Sigmoid colon (tissue), 7 donors: ENCODE results near the gene CYP26B1. TPM values are rescaled to one million over a fixed set of nuclear protein-coding genes. Genes with fewer than 3 reads are reported as not detected.

Experiments used
- DNase-seq: peaks from one replicate; pipeline ENCODE4 v3.0.0-alpha.2; 2019
- H3K27ac ChIP-seq, 4 donors: fragments of 200-600 bp; sonication (generic); one replicate each; pipeline ENCODE4 v1.5.1; 2016 to 2019; ENCODE audit warnings: mild to moderate bottlenecking in 1 of 4
- H3K27me3 ChIP-seq, 3 donors: fragments of 200-600 bp; sonication (generic); one replicate each; pipeline ENCODE4 v1.5.1; 2019; ENCODE audit warnings: mild to moderate bottlenecking in 1 of 3
- H3K36me3 ChIP-seq, 4 donors: fragments of 200-600 bp; sonication (generic); one replicate each; pipeline ENCODE4 v1.5.1; 2016 to 2019
- H3K4me1 ChIP-seq, 4 donors: fragments of 200-600 bp; sonication (generic); one replicate each; pipeline ENCODE4 v1.5.1; 2017 to 2019
- H3K4me3 ChIP-seq, 4 donors: fragments of 200-600 bp; sonication (generic); one replicate each; pipeline ENCODE4 v1.5.1; 2017 to 2019; ENCODE audit warnings: mild to moderate bottlenecking in 2 of 4, moderate library complexity in 1 of 4
- H3K9me3 ChIP-seq, 4 donors: fragments of 200-600 bp in 3 of 4; sonication (generic) in 3 of 4; one replicate each; pipeline versions ENCODE4 v1.5.1 to v1.6.1; 2013 to 2019
- CTCF ChIP-seq, 4 experiments: fragments of 450-650 bp in 3 of 4; fragments of 200-600 bp in 1 of 4; IDR thresholded peaks; one replicate each; pipeline ENCODE4 v1.5.1; 2016 to 2019; ENCODE audit warnings: antibody characterized with exemption in 4 of 4, mild to moderate bottlenecking in 3 of 4, moderate library complexity in 2 of 4
- EP300 ChIP-seq, 4 donors: sonication (generic); formaldehyde crosslinking; IDR thresholded peaks; one replicate each; pipeline ENCODE4 v1.6.1; 2017; ENCODE audit warnings: antibody characterized with exemption in 4 of 4
- POLR2A ChIP-seq, 2 donors: fragments of 450-650 bp; IDR thresholded peaks; one replicate each; pipeline ENCODE4 v1.6.1; 2016; ENCODE audit warnings: antibody characterized with exemption in 2 of 2, mild to moderate bottlenecking in 2 of 2, moderate library complexity in 2 of 2
- POLR2AphosphoS5 ChIP-seq, 4 donors: sonication (generic); formaldehyde crosslinking; IDR thresholded peaks; one replicate each; pipeline ENCODE4 v1.6.1; 2017; ENCODE audit warnings: antibody characterized with exemption in 4 of 4
- WGBS, 2 donors: extraction: QIAGEN DNeasy Blood & Tissue Kit; methylation state at CpG; one replicate each; pipeline ENCODE4 v1.1.7; 2013; 5-methylcytosine and 5-hydroxymethylcytosine counted together
- intact Hi-C: fragments of 100-400 bp; cut with DNase I; formaldehyde crosslinking; loops from one replicate; pipeline ENCODE4 v1.15.1; 2023
- polyA plus RNA-seq, 3 donors: library from polyadenylated mRNA; stranded (reverse); fragments of 200-250 nt; gene quantifications; one replicate each; pipeline ENCODE4 v1.2.3, GENCODE V29; 2013
- total RNA-seq, 4 donors: library from RNA; depleted of rRNA; stranded (reverse); fragments of >200 nt; gene quantifications; one replicate each; pipeline ENCODE4 v1.1.0, GENCODE V29; 2016
- donor health status: healthy with polysubstance abuse.
- donor health status: Bipolar disorder and iron deficiency.
- donor health status: healthy.

CYP26B1 gene
- total and polyA plus RNA-seq, 7 donors = 0.46 to 5.0 (median 2.5) TPM

GRCh38 chr2:72148003-72148836, 558 bp upstream of the CYP26B1 start:
- Histone ChIP-seq H3K27ac (peak overlapping the region in 1 of 4 donors; percentile 27), H3K4me3 (peak overlapping the region; percentile 31 to 55 (median 44)), H3K27me3 (peaks cover 38 to 90% (median 51%) of the 10 kb centered on the region in 3 donors), H3K4me1 (peaks cover 0 to 69% (median 65%) of the 10 kb centered on the region in 4 donors), H3K36me3 (no peaks in the 10 kb centered on the region), H3K9me3 (no peaks in the 10 kb centered on the region)
- WGBS, 2 donors = 1 to 2% methylated on average over 68 of the region's 68 CpGs
- TF ChIP-seq POLR2AphosphoS5 (IDR thresholded peaks at IDR 0.05) (peak in 2 of 4 donors; percentile 6 to 11), POLR2A (IDR thresholded peaks at IDR 0.05) (no peak), CTCF (IDR thresholded peaks at IDR 0.05) (no peak)
- peak; percentile 65 for DNase-seq
- intact Hi-C loops = loop anchor here (5.0 kb wide), 1 partner anchor 531 kb away; no protein-coding TSS in a partner anchor

- Histone ChIP-seq H3K27ac (no peak overlapping the region), H3K9me3 (no peaks in the 10 kb centered on the region), H3K27me3 (peaks cover 38 to 89% (median 51%) of the 10 kb centered on the region in 3 donors), H3K4me1 (peaks cover 0 to 76% (median 74%) of the 10 kb centered on the region in 4 donors), H3K36me3 (no peaks in the 10 kb centered on the region), H3K4me3 (peak overlapping the region; percentile 7 to 55 (median 44))
- TF ChIP-seq POLR2AphosphoS5 (IDR thresholded peaks at IDR 0.05) = peak in 2 of 4 donors; percentile 15 to 37
- TF ChIP-seq CTCF (IDR thresholded peaks at IDR 0.05) = no peak
- intact Hi-C loops = loop anchor here (5.0 kb wide), 1 partner anchor 529 kb away; no protein-coding TSS in a partner anchor
- 8 to 12% methylated on average over 58 of the region's 58 CpGs for WGBS, 2 donors
- DNase-seq = peak; percentile 62
These were observed 1.0 kb downstream of the CYP26B1 start for GRCh38 chr2:72146347-72147302.

GRCh38 chr2:72145658-72146329, 1.9 kb downstream of the CYP26B1 start:
- Histone ChIP-seq H3K9me3 (no peaks in the 10 kb centered on the region), H3K27ac (peak overlapping the region in 3 of 4 donors; percentile 20 to 58 (median 23)), H3K4me3 (peak overlapping the region; percentile 32 to 55 (median 44)), H3K36me3 (no peaks in the 10 kb centered on the region), H3K27me3 (peaks cover 38 to 81% (median 51%) of the 10 kb centered on the region in 3 donors), H3K4me1 (peaks cover 0 to 76% (median 74%) of the 10 kb centered on the region in 4 donors)
- intact Hi-C loops = loop anchor here (5.0 kb wide), 1 partner anchor 528 kb away; no protein-coding TSS in a partner anchor
- WGBS, 2 donors = 3% methylated on average over 33 of the region's 33 CpGs
- no peak for TF ChIP-seq EP300 (IDR thresholded peaks at IDR 0.05)
- TF ChIP-seq POLR2A (IDR thresholded peaks at IDR 0.05) = no peak
- no peak for TF ChIP-seq POLR2AphosphoS5 (IDR thresholded peaks at IDR 0.05)
- TF ChIP-seq CTCF (IDR thresholded peaks at IDR 0.05) = no peak
- peak; percentile 57 for DNase-seq

- 1 to 2% methylated on average over 29 of the region's 29 CpGs for WGBS, 2 donors
- intact Hi-C loops = loop anchor here (5.0 kb wide), 1 partner anchor 528 kb away; no protein-coding TSS in a partner anchor
- peaks cover 0 to 72% (median 72%) of the 10 kb centered on the region in 4 donors for H3K4me1 ChIP-seq
- no peaks in the 10 kb centered on the region for H3K9me3 ChIP-seq
- peak; percentile 67 for DNase-seq
- TF ChIP-seq POLR2A (IDR thresholded peaks at IDR 0.05) = no peak
- TF ChIP-seq POLR2AphosphoS5 (IDR thresholded peaks at IDR 0.05) = peak in 2 of 4 donors; percentile 31 to 49
- no peak for TF ChIP-seq CTCF (IDR thresholded peaks at IDR 0.05)
- TF ChIP-seq EP300 (IDR thresholded peaks at IDR 0.05) = no peak
- peak overlapping the region; percentile 32 to 55 (median 44) for H3K4me3 ChIP-seq
- peaks cover 38 to 76% (median 51%) of the 10 kb centered on the region in 3 donors for H3K27me3 ChIP-seq
- H3K36me3 ChIP-seq = no peaks in the 10 kb centered on the region
- H3K27ac ChIP-seq = peak overlapping the region; percentile 20 to 58 (median 30)
These were observed 2.4 kb downstream of the CYP26B1 start for GRCh38 chr2:72145289-72145657.
